NCI-H524 treated with DMSO at 0.1 percent for 48 hours (cell line): ENCODE data around the gene RGS8.

Source experiments
- DNase-seq: peaks from one replicate; lab custom pipeline; 2025; lab: John Stamatoyannopoulos, UW

The RGS8 gene

GRCh38 chr1:182639330-182639729 lies 45.1 kb downstream of the RGS8 start:
- no peak for DNase-seq

- DNase-seq = no peak
These were observed 46.6 kb downstream of the RGS8 start for GRCh38 chr1:182637769-182638168.

- no peak for DNase-seq
These were observed 48.5 kb downstream of the RGS8 start for GRCh38 chr1:182635871-182636270.
